Stimulated activated CD4-positive, alpha-beta T cell treated with anti-CD3 and anti-CD28 coated beads, TNF-alpha, amount 100 ng/mL, for 48 hours (primary cell): Measurements from ENCODE around the gene PAPPA.

Source experiments
- DNase-seq, 3 donors: peaks; one replicate each; pipeline ENCODE4 v3.0.0-alpha.2; 2020; ENCODE audit warnings: low read depth in 3 of 3

The PAPPA gene

GRCh38 chr9:116153765-116154333, at the start of gene PAPPA:
TSS of gene PAPPA (plus strand) at chr9:116153791. CDS start at chr9:116154173, 382 bp downstream.
- no peak for DNase-seq

- DNase-seq: no peak
Observed at GRCh38 chr9:116103976-116104820, 49.4 kb upstream of the PAPPA start.

- DNase-seq: no peak
Observed at GRCh38 chr9:116112236-116112635, 41.4 kb upstream of the PAPPA start.

- no peak for DNase-seq
Observed at GRCh38 chr9:116115761-116116353, 37.7 kb upstream of the PAPPA start.

- no peak for DNase-seq
Observed at GRCh38 chr9:116116393-116116792, 37.2 kb upstream of the PAPPA start.

- no peak for DNase-seq
Observed at GRCh38 chr9:116123171-116123570, 30.4 kb upstream of the PAPPA start.

- no peak for DNase-seq
Observed at GRCh38 chr9:116124472-116125040, 29.0 kb upstream of the PAPPA start.

- DNase-seq: no peak
Observed at GRCh38 chr9:116133163-116133562, 20.4 kb upstream of the PAPPA start.

GRCh38 chr9:116134975-116135374, 18.6 kb upstream of the PAPPA start:
- no peak for DNase-seq

- DNase-seq: no peak
Observed at GRCh38 chr9:116137010-116137409, 16.6 kb upstream of the PAPPA start.

- no peak for DNase-seq
Observed at GRCh38 chr9:116137581-116137980, 16.0 kb upstream of the PAPPA start.

- no peak for DNase-seq
Observed at GRCh38 chr9:116141864-116142561, 11.6 kb upstream of the PAPPA start.

GRCh38 chr9:116142706-116143492, 10.7 kb upstream of the PAPPA start:
- no peak for DNase-seq

- no peak for DNase-seq
Observed at GRCh38 chr9:116144038-116144437, 9.6 kb upstream of the PAPPA start.

- DNase-seq: no peak
Observed at GRCh38 chr9:116144555-116144954, 9.0 kb upstream of the PAPPA start.

- DNase-seq: no peak
Observed at GRCh38 chr9:116145036-116145435, 8.6 kb upstream of the PAPPA start.

GRCh38 chr9:116147821-116148220, 5.8 kb upstream of the PAPPA start:
- DNase-seq: no peak

GRCh38 chr9:116149844-116150243, 3.7 kb upstream of the PAPPA start:
- no peak for DNase-seq

- no peak for DNase-seq
Observed at GRCh38 chr9:116151199-116151598, 2.4 kb upstream of the PAPPA start.

GRCh38 chr9:116151966-116152381, 1.6 kb upstream of the PAPPA start:
- DNase-seq: no peak

GRCh38 chr9:116152390-116152789, 1.2 kb upstream of the PAPPA start:
- no peak for DNase-seq
